NOMO-1 treated with dmso at 0.1 percent for 144 hours (cell line): ENCODE data around the gene EXOC6.

ENCODE experiments used
- DNase-seq: peaks from one replicate; lab custom pipeline; 2025; ENCODE audit not compliant: unreplicated experiment; lab: John Stamatoyannopoulos, UW

EXOC6 gene

DNA sequence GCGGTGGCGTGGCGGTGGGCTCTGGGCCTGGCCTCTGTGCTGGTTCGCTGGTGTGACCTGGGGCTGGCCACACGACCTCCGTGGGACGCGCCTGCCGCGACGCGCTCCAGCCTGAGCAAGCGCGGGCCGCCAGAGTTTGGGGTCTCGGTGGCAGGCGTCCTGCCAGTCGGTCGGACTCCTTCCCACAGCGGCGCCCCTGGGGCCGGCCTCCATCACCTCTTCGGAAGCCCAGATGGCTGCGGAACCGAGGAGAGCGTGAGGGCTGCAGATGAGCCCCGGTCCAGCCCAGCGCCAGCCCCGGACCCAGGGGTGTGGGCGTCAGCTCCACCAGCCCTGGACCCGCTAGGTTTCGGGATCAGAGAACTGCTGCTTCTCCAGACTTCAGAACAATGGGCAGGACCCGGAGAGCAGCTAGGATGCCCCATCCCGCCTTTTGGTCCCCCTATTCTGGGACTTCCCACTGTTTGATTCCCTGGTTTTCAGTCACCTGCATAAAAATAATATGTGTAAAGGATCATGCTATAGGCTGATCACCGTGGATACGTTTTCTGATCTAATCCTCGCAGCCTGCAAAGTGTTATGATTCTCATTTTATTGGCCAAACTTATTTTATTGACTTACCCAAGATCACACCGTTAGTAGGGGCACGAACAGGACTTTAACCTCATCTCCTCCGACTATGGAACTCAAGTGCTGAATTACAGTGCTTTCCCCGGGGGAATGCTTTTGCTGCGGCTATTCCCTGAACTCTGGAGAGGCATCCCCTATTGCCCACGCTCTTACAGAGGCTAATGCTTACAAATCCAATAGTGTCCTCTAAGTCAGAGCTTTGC lies 215.0 kb downstream of the EXOC6 start:
- no peak for DNase-seq

DNA sequence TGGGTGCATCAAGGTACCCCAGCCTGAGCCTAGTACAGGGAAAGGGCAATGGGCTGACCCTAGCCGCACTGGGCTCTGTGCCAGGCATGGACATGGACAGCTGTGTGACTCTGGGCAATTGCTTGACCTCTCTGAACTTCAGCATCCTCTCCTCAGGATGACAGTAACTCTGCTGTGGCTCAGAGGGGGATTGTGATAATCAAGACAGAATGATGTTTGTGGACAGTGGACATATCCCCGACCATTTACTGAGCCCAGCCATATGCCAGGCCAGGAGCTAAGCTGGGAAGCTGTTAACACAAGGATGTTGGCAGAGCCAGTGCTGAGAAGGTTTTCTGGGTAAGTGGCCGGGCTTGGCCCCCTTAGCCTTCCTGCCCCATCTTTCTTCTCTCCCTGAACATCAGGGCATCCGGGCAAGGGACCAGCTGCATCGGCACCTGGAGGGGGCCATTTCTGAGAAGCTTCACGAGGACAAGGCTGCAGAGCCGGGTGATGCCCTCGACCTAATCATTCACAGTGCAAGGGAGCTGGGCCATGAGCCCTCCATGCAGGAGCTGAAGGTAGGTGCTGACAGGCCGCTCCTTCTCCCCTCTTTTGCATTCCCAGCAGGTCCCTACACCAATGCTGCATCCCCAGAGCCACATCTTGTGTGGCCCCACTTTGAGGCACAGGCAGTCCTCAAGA lies 215.8 kb downstream of the EXOC6 start:
- DNase-seq = no peak

DNA sequence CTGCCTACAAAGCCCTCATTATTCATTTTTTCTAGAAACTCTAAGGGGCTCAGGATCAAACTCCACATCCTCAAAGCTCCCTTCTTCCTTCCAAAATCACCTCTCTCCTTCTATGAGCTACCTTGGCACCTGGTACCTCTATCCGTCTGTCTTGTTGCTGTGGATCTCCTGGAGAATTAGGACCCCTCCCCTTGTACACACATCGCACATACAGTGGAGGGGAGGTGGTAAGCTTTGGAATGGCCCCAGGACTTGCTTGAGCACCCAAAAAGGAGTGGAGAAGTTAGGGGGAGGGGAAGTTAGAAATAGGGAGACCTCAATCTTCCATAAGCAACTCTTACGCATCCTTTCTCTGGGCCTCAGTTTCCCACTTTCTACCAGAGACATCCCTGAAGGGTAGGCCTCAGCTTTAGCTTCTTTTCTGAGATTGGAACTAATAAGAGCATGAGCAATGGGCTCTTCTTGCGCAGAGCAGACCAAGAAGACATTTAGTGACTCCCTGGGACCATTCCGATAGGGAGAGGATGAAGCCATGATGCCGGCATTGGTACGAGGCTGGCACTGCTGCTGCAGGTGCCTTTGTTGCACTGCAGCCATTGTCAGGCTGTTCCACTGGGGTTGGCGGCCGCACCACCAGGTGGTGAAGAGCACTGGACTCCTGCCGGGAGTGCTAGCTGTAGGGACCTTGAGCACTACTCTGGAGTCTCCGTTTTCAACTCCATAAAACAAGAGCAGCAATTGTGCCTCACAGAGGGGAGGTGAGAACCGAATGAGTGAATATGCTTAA lies 216.7 kb downstream of the EXOC6 start:
- DNase-seq = no peak

DNA sequence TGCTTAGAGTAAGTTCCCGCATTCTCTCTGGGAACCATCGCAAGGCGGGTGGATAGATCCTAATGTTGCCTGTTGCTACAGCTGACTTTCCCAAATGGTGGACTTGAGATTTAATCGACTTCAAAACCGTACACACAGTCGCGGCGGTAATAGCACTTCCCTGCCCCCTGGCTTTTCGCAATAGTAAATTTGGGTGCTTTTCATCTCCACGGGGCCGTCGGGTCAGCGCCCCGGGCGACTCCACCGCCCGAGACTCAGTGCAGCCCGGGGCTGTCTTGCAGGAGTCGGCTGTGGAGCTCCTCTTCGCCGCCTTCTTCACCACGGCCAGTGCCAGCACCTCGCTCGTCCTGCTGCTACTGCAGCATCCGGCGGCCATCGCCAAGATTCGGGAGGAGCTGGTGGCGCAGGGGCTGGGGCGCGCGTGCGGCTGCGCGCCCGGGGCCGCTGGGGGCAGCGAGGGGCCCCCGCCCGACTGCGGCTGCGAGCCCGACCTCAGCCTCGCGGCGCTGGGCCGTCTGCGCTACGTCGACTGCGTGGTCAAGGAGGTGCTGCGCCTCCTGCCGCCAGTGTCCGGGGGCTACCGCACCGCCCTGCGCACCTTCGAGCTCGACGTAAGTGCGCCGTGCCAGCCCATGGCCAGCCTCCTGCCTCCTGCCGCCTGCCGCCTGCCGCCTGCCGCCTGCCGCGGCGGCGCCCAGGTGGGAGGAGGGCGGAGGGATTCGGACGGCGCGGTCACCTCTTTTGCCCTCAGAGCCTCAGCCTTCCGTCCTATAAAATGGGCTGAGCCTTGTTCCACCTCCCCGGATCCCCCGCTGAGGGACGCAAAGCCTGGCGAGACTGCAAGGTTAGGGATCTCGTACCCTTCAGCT lies 217.6 kb downstream of the EXOC6 start:
- no peak for DNase-seq

GRCh38 chr10:93066544-93066913 lies 218.2 kb downstream of the EXOC6 start:
- no peak for DNase-seq

DNA sequence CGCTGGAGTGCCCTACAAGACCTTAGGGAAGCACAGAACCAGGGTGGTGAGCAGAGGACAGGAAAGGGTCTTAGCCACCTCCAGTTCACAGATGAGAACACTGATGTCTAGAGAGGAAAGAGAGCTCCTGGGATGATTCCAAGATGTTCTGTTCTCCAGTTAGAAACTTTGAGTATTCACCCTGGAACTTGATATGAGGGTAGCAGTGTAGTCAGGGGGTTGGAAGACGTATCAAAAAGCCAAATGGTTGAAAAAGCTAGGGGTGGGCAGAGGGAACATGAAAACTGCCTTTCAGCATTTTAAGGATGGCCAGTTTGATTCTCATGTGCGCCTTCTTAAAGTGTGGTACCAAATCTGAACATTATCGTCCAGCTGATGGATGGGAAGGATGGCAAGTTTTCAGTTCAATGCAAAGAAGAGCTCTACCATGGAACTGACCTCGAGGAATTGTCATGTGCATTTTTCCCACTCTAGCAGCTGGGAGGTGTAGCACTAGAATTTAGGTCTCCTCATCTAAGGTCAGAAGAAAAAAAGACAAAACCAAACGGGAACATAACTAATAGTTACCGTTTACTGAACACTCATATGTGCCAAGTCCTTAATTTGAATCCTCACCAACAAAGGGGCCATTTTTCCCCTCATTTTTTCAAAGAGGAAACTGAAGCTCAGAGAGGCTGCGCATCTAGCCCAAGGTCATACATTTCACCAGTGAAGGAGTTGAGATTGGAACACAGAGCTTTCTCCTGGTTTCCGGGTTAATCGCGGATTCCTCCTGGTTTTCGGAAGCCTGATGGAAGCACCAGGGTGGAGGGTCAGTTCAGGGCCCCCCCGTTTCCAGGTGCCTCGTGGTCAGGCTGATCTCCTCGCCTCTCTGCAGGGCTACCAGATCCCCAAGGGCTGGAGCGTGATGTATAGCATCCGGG lies 219.4 kb downstream of the EXOC6 start:
- no peak for DNase-seq

DNA sequence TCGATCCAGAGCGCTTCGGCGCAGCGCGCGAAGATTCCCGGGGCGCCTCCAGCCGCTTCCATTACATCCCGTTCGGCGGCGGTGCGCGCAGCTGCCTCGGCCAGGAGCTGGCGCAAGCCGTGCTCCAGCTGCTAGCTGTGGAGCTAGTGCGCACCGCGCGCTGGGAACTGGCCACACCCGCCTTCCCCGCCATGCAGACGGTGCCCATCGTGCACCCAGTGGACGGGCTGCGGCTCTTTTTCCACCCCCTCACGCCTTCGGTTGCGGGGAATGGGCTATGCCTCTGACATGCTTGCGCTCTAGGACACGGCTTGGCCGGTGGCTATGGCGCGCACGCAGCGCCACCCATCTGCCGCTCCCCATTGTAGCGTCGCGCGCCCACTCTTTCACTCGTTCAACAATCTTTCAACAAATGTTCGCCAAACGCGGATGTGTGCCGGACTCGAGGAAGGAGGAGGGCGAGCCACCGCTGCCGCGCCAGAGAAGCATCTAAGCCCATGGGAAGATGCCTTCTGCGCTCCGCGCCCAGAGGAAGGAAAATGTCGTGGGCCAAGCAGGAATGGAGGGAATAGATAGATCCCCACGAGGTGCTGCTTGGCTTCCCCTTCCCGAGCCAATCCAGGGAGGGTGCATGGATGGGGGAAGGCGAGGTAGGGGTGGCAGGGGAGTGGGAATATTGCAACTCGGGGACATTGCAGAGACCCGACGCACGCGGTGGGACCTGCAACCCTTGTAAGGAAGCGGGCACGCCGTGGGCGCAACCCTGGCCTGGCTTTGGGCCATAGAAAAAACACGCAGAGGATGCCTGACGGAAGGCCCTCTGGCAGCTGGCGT lies 220.3 kb downstream of the EXOC6 start:
- DNase-seq = no peak

DNA sequence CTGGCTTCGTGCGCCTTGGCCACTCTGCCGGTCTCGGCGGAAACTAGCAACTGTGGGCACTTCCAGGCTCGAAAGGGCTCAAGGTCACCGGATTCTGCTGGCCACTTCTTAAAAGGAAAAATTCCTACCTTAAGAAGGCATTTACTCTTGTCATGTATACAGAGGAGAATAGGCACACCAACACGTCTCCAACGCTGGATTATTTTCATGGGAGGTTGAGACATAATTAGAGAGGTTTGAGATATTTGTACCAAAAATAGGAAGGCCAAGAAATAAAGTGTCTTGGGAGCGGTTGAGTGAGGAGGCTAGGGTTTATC lies 220.9 kb downstream of the EXOC6 start:
- DNase-seq = no peak

DNA sequence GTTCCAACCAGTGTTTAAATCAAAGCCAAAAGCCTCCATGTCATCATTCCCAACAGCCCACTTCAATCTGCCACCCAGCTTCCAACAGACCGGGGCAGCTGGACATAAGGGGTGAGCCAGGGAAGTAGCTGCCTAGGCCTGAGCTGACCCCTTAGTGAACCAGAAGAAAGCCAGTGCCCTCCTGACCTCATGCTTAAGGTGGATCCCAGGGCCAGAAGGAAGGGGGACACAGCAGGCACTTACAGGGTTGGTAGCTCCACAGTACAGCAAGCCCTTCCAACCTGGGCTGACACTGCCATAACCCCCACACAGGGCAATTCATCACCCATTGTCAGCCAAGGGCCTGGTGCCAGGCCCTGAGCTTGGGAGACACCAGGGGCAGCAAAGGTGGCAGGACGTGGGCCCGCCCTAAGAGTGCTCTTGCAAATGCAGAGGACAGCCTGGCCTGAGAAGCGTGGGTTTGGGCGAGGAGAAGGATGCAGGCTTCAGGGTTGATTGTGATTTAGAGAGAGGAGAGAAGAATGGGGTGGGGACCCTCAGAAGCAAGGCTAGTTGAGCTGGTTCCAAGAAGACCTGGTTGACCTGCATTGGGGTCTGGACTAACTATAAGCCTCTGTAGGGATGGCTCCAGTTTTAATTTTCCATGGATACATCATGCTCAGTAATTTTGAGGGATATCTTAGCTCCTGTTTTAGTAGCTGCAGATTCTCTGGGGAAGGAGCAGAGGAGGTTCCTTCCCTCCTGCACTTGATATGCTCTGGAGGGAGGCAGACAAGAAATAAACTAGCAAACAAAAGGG lies 222.3 kb downstream of the EXOC6 start:
- no peak for DNase-seq

DNA sequence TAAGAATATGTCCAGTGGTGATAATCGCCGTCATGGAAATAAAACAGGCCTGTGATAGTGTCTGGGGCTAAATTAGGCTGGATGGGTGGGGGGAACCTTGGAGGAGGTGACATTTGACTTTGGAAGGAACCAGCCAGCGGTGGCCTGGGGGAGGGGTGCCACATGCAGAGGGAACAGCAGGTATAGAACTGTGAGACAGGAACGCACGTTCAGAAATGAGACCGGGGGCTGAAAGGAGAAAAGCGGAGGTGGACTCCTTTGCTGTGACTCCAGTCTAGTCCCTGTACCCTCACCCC lies 222.8 kb downstream of the EXOC6 start:
- no peak for DNase-seq

DNA sequence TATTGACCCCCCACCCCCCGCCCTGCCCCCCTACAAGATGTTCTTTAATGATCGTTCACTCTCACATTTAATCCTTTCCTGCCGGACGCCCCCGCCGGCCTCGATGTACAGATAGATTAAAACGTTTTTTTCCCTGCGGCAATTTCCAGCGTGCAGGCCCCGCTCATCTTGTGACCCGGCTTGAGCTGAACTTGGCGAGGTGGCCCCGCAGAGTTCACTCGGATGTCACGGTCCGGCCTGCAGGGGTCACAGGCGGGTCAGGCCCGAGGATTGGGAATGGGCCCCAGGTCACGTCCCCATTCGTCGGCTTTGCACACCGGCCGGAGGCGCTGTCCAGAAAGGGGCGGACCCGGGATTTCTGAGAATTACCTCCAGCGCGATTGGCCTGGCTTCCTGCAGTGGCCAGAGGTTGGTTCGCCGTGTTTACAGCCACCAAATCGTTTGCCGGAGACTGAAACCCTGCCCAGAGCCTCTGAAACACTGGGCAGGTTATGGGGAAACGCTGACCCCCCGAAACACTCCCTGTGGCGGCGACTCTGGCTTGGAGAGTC lies 223.4 kb downstream of the EXOC6 start:
- no peak for DNase-seq

GRCh38 chr10:93072225-93072712 lies 223.9 kb downstream of the EXOC6 start:
- DNase-seq = no peak

GRCh38 chr10:93072713-93073538 lies 224.6 kb downstream of the EXOC6 start:
- DNase-seq = no peak

GRCh38 chr10:93073539-93074146 lies 225.3 kb downstream of the EXOC6 start, which contains the start of gene CYP26A1:
Gene CYP26A1, plus strand, starts transcription at chr10:93073893. Its CDS starts 42 bp downstream, at chr10:93073935.
- no peak for DNase-seq

DNA sequence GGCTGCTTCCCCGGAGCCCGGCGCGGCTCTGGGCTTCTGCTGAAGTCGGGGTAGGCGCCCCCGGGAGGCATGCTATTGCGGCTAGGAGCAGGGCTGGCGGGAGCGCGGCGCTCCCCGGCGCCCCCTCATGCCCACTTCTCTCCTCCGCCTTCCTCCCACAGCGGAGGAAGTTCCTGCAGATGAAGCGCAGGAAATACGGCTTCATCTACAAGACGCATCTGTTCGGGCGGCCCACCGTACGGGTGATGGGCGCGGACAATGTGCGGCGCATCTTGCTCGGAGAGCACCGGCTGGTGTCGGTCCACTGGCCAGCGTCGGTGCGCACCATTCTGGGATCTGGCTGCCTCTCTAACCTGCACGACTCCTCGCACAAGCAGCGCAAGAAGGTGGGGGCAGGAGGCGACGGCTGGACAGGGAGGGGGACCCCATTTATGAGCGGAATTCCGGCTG lies 225.9 kb downstream of the EXOC6 start:
- DNase-seq = peak; percentile 35

DNA sequence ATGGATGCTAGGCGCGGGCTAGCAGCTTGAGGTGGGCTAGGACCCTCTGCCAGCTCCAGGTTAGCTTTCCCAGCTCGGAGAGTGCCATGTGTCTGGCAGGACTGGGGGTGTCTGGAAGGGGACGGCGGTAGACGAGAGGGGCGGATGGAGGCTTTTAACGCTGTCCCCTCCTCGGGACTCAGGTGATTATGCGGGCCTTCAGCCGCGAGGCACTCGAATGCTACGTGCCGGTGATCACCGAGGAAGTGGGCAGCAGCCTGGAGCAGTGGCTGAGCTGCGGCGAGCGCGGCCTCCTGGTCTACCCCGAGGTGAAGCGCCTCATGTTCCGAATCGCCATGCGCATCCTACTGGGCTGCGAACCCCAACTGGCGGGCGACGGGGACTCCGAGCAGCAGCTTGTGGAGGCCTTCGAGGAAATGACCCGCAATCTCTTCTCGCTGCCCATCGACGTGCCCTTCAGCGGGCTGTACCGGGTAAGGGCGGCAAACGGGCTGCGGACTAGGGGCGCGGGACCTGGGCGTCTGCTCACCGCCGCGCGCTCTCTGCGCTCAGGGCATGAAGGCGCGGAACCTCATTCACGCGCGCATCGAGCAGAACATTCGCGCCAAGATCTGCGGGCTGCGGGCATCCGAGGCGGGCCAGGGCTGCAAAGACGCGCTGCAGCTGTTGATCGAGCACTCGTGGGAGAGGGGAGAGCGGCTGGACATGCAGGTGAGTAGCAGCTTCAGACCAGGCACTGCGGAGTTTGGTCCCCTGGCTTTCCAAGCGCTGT lies 226.5 kb downstream of the EXOC6 start:
- DNase-seq = no peak
